Heart left ventricle (tissue), 16 donors: ENCODE results near the gene NOC2L. TPM values are rescaled to one million over a fixed set of nuclear protein-coding genes. Genes with fewer than 3 reads are reported as not detected.

Source experiments
- ATAC-seq, 4 donors: fragments of 200-7000 bp; cut with Tn5 transposase; one replicate each; pipeline ENCODE4 v1.9.1; 2020 to 2022; ENCODE audit warnings: moderate library complexity in 4 of 4, mild to moderate bottlenecking in 3 of 4, moderate number of reproducible peaks in 1 of 4
- DNase-seq, 5 donors: peaks; one replicate each; pipeline ENCODE4 v3.0.0-alpha.2; 2020
- H3K27ac ChIP-seq, 12 donors: fragments of 200-600 bp; sonication (generic) in 4 of 12; one replicate each; pipeline versions ENCODE4 v1.5.0 to v1.8.0; 2016 to 2022; ENCODE audit warnings: mild to moderate bottlenecking in 2 of 12
- H3K27me3 ChIP-seq, 9 donors: fragments of 200-600 bp; sonication (generic) in 2 of 9; one replicate each; pipeline versions ENCODE4 v1.5.1 to v1.8.0; 2016 to 2022; ENCODE audit warnings: mild to moderate bottlenecking in 3 of 9
- H3K36me3 ChIP-seq, 9 donors: fragments of 200-600 bp; sonication (generic) in 2 of 9; one replicate each; pipeline versions ENCODE4 v1.5.0 to v1.8.0; 2018 to 2022; ENCODE audit warnings: mild to moderate bottlenecking in 2 of 9
- H3K4me1 ChIP-seq, 12 donors: fragments of 200-600 bp; sonication (generic) in 4 of 12; one replicate each; pipeline versions ENCODE4 v1.5.0 to v1.8.0; 2016 to 2022; ENCODE audit warnings: mild to moderate bottlenecking in 3 of 12
- H3K4me3 ChIP-seq, 12 donors: fragments of 200-600 bp; sonication (generic) in 4 of 12; one replicate each; pipeline versions ENCODE4 v1.5.0 to v1.8.0; 2017 to 2022; ENCODE audit warnings: mild to moderate bottlenecking in 9 of 12, moderate library complexity in 4 of 12
- H3K9me3 ChIP-seq, 12 donors: fragments of 200-600 bp; sonication (generic) in 4 of 12; one replicate each; pipeline versions ENCODE4 v1.5.0 to v1.8.0; 2016 to 2022; ENCODE audit warnings: mild to moderate bottlenecking in 1 of 12
- CTCF ChIP-seq, 12 donors: fragments of 200-600 bp; sonication (generic) in 4 of 12; IDR thresholded peaks; one replicate each; pipeline versions ENCODE4 v1.5.0 to v1.8.0; 2018 to 2022; ENCODE audit warnings: antibody characterized with exemption in 12 of 12, mild to moderate bottlenecking in 5 of 12
- POLR2A ChIP-seq, 2 donors: fragments of 450-650 bp; IDR thresholded peaks; one replicate each; pipeline ENCODE4 v1.6.1; 2017; ENCODE audit warnings: antibody characterized with exemption in 2 of 2, mild to moderate bottlenecking in 2 of 2, moderate library complexity in 2 of 2
- WGBS, 4 donors: extraction: QIAGEN DNeasy Blood & Tissue Kit in 2 of 4; methylation state at CpG; one replicate each; pipeline versions ENCODE4 v1.1.5 to v1.1.7; 2013 to 2018; 5-methylcytosine and 5-hydroxymethylcytosine counted together
- intact Hi-C, 10 donors: fragments of 100-400 bp; cut with DNase I; formaldehyde crosslinking; loops; one replicate each; pipeline versions ENCODE4 v1.11.1 to v1.14.2; 2022
- polyA plus RNA-seq, 2 donors: library from polyadenylated mRNA; stranded (reverse); fragments of 200-250 nt; gene quantifications; one replicate each; pipeline ENCODE4 v1.2.3, GENCODE V29; 2013
- total RNA-seq, 9 donors: library from RNA; depleted of rRNA in 2 of 9; stranded (reverse); fragments of >200 nt in 2 of 9; fragmentation: NEBNext Ultra II Directional in 3 of 9; extraction: Animal tissue kit (Norgen Biotek cat#: 25700) in 3 of 9; gene quantifications; one replicate each; pipeline versions ENCODE4 v1.1.0 to v1.2.4, GENCODE V29; 2016 to 2023
- donor health status: ischemic (EF 13 %, LVEDD 7.1; RV severe dilation, severe dysfunction).
- donor health status: healthy with polysubstance abuse.
- donor health status: DM: no; HTN: yes; CAD: no.
- donor health status: DM: no; HTN: no; CAD: no.
- donor health status: ischemic (EF 25% LVEDD 6.9; RV normal size, moderate dysfunction).
- donor health status: ischemic (EF 25% LVEDD 5.7; RV mildly dilated, moderate dysfunction).
- donor health status: healthy.
- donor health status: DM: yes; HTN: yes; CAD: no.
- donor health status: ischemic (EF 35%, LVEDD 5.7; RV mildly dilated, moderate dysfunction).
- donor health status: nonischemic (EF 11% LVEDD 7.7; RV severe dilation, severe dysfunction).
- donor health status: DM: yes; HTN: yes; CAD: no.
- donor health status: PGD.
- donor health status: ischemic (EF 29% LVEDD 5.4; RV normal size, mild dysfunction).
- donor health status: nonischemic (EF 23%, LVEDD 6.1; RV moderate dilation, normal function).

Gene NOC2L
- total and polyA plus RNA-seq, 11 donors, result 36.0 to 85.3 (median 44.0) TPM

GRCh38 chr1:929712-930632 lies 29.1 kb downstream of the NOC2L start:
- H3K4me1 ChIP-seq, result peaks cover 0 to 14% (median 8%) of the 10 kb centered on the region in 12 donors
- no peak for ATAC-seq
- intact Hi-C loops, result no loop called here
- TF ChIP-seq POLR2A (IDR thresholded peaks at IDR 0.05) (no peak), CTCF (IDR thresholded peaks at IDR 0.05) (no peak)
- peaks cover 12 to 71% (median 39%) of the 10 kb centered on the region in 9 donors for H3K27me3 ChIP-seq
- H3K9me3 ChIP-seq, result no peaks in the 10 kb centered on the region
- DNase-seq, result no peak
- H3K4me3 ChIP-seq, result no peak overlapping the region
- no peak overlapping the region for H3K27ac ChIP-seq
- no peaks in the 10 kb centered on the region for H3K36me3 ChIP-seq
- WGBS, 4 donors, result 80 to 87% (median 82%) methylated on average over 38 to 40 of the region's 40 CpGs

- WGBS, 4 donors, result 72 to 78% (median 75%) methylated on average over 39 to 40 of the region's 40 CpGs
- H3K27me3 ChIP-seq, result peaks cover 15 to 75% (median 37%) of the 10 kb centered on the region in 9 donors
These were observed 30.0 kb downstream of the NOC2L start for GRCh38 chr1:928825-929661.

GRCh38 chr1:927748-928147 lies 31.3 kb downstream of the NOC2L start:
- intact Hi-C loops, result no loop called here
- no peak for TF ChIP-seq CTCF (IDR thresholded peaks at IDR 0.05)
- no peak for TF ChIP-seq POLR2A (IDR thresholded peaks at IDR 0.05)
- DNase-seq (no peak), ATAC-seq (no peak)
- Histone ChIP-seq H3K9me3 (no peaks in the 10 kb centered on the region), H3K4me1 (peaks cover 0 to 34% (median 20%) of the 10 kb centered on the region in 12 donors), H3K27me3 (peaks cover 17 to 74% (median 30%) of the 10 kb centered on the region in 9 donors), H3K36me3 (no peaks in the 10 kb centered on the region), H3K4me3 (no peak overlapping the region), H3K27ac (no peak overlapping the region)
- 13 to 57% (median 50%) methylated on average over 5 to 10 of the region's 10 CpGs for WGBS, 4 donors

More at GRCh38 chr1:928825-929661, 30.0 kb downstream of the NOC2L start:
- Histone ChIP-seq H3K9me3 (no peaks in the 10 kb centered on the region), H3K36me3 (no peaks in the 10 kb centered on the region), H3K4me1 (peaks cover 0 to 21% (median 13%) of the 10 kb centered on the region in 12 donors), H3K4me3 (no peak overlapping the region), H3K27ac (no peak overlapping the region)
- ATAC-seq (no peak), DNase-seq (no peak)
- TF ChIP-seq CTCF (IDR thresholded peaks at IDR 0.05) (no peak), POLR2A (IDR thresholded peaks at IDR 0.05) (no peak)
- intact Hi-C loops, result no loop called here

- ATAC-seq, result no peak
- Histone ChIP-seq H3K27ac (no peak overlapping the region), H3K36me3 (no peaks in the 10 kb centered on the region), H3K4me3 (no peak overlapping the region), H3K27me3 (peaks cover 21 to 74% (median 33%) of the 10 kb centered on the region in 9 donors), H3K9me3 (no peaks in the 10 kb centered on the region), H3K4me1 (peaks cover 0 to 35% (median 20%) of the 10 kb centered on the region in 12 donors)
- DNase-seq, result no peak
- intact Hi-C loops, result no loop called here
- 47 to 79% (median 66%) methylated on average over 6 to 9 of the region's 9 CpGs for WGBS, 4 donors
- TF ChIP-seq CTCF (IDR thresholded peaks at IDR 0.05) (no peak), POLR2A (IDR thresholded peaks at IDR 0.05) (no peak)
These were observed 31.8 kb downstream of the NOC2L start for GRCh38 chr1:927234-927633.
